Breast epithelium (tissue), 3 donors: Measurements from ENCODE around the gene PIAS2.

ENCODE experiments used
- POLR2A ChIP-seq: fragments of 450-650 bp; IDR thresholded peaks from one replicate; pipeline ENCODE4 v1.6.1; 2016; ENCODE audit warnings: antibody characterized with exemption, mild to moderate bottlenecking, moderate library complexity
- POLR2AphosphoS5 ChIP-seq, 3 donors: sonication (generic); formaldehyde crosslinking; IDR thresholded peaks; one replicate each; pipeline ENCODE4 v1.6.1; 2017; ENCODE audit warnings: antibody characterized with exemption in 3 of 3
- TF ChIP-seq, protein P1 (sequence below), 3 donors: fragments of 450-650 bp; IDR thresholded peaks; one replicate each; pipeline ENCODE4 v1.5.1; 2016 to 2017; ENCODE audit warnings: antibody characterized with exemption in 3 of 3, mild to moderate bottlenecking in 3 of 3, moderate library complexity in 3 of 3

- TF ChIP-seq POLR2AphosphoS5 (IDR thresholded peaks at IDR 0.05) (no peak), POLR2A (no peak)
- TF ChIP-seq, protein P1, sequence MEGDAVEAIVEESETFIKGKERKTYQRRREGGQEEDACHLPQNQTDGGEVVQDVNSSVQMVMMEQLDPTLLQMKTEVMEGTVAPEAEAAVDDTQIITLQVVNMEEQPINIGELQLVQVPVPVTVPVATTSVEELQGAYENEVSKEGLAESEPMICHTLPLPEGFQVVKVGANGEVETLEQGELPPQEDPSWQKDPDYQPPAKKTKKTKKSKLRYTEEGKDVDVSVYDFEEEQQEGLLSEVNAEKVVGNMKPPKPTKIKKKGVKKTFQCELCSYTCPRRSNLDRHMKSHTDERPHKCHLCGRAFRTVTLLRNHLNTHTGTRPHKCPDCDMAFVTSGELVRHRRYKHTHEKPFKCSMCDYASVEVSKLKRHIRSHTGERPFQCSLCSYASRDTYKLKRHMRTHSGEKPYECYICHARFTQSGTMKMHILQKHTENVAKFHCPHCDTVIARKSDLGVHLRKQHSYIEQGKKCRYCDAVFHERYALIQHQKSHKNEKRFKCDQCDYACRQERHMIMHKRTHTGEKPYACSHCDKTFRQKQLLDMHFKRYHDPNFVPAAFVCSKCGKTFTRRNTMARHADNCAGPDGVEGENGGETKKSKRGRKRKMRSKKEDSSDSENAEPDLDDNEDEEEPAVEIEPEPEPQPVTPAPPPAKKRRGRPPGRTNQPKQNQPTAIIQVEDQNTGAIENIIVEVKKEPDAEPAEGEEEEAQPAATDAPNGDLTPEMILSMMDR (IDR thresholded peaks at IDR 0.05), result no peak
Observed at GRCh38 chr18:46829947-46830346, 87.4 kb downstream of the PIAS2 start.
